HG03354 (cell line): Measurements from ENCODE around the gene DTNB.
A peak's percentile ranks its signal among the peaks of the same experiment; 100 is the strongest.
"Not testable (repeated sequence)": the region's sequence is repeated elsewhere in the genome, so short reads cannot be mapped to it uniquely, and the experiment has no call there.

Experiments used
- ATAC-seq: cut with Tn5 transposase; IDR thresholded peaks from one replicate; pipeline ENCODE4 v1.9.1; 2021; ENCODE audit warnings: mild to moderate bottlenecking; ENCODE audit not compliant: unreplicated experiment, poor library complexity, severe bottlenecking

DTNB gene

GRCh38 chr2:25635797-25636196, 37.6 kb downstream of the DTNB start:
- no peak for ATAC-seq

- not testable (repeated sequence) for ATAC-seq
Measured at GRCh38 chr2:25633801-25634200, 39.6 kb downstream of the DTNB start.

GRCh38 chr2:25632396-25632795, 41.0 kb downstream of the DTNB start:
- ATAC-seq = no peak

GRCh38 chr2:25624635-25625034, 48.7 kb downstream of the DTNB start:
- ATAC-seq = no peak

- ATAC-seq = no peak
Measured at GRCh38 chr2:25623361-25623760, 50.0 kb downstream of the DTNB start.

GRCh38 chr2:25620711-25621110, 52.7 kb downstream of the DTNB start:
- no peak for ATAC-seq

- no peak for ATAC-seq
Measured at GRCh38 chr2:25620077-25620476, 53.3 kb downstream of the DTNB start.

- ATAC-seq = no peak
Measured at GRCh38 chr2:25619185-25619584, 54.2 kb downstream of the DTNB start.

- no peak for ATAC-seq
Measured at GRCh38 chr2:25618676-25619075, 54.7 kb downstream of the DTNB start.

- ATAC-seq = no peak
Measured at GRCh38 chr2:25617948-25618646, 55.3 kb downstream of the DTNB start.

GRCh38 chr2:25615920-25616319, 57.5 kb downstream of the DTNB start:
- ATAC-seq = no peak

GRCh38 chr2:25615386-25615785, 58.0 kb downstream of the DTNB start:
- ATAC-seq = no peak

GRCh38 chr2:25614711-25615110, 58.7 kb downstream of the DTNB start:
- ATAC-seq = no peak

- ATAC-seq = no peak
Measured at GRCh38 chr2:25608718-25609117, 64.7 kb downstream of the DTNB start.

GRCh38 chr2:25606892-25607291, 66.5 kb downstream of the DTNB start:
- no peak for ATAC-seq

- ATAC-seq = peak; percentile 41
Measured at GRCh38 chr2:25602333-25602723, 71.0 kb downstream of the DTNB start.

- peak; percentile 56 for ATAC-seq
Measured at GRCh38 chr2:25601711-25602332, 71.6 kb downstream of the DTNB start.

- ATAC-seq = no peak
Measured at GRCh38 chr2:25598911-25599310, 74.5 kb downstream of the DTNB start.

GRCh38 chr2:25598332-25598731, 75.0 kb downstream of the DTNB start:
- no peak for ATAC-seq

- ATAC-seq = no peak
Measured at GRCh38 chr2:25597881-25598280, 75.5 kb downstream of the DTNB start.

- no peak for ATAC-seq
Measured at GRCh38 chr2:25596516-25597244, 76.7 kb downstream of the DTNB start.
